Measurements from ENCODE around the gene LBHD1.

Gene LBHD1

GRCh38 chr11:62613291-62613778 is 58.7 kb downstream of the LBHD1 start:
- FAIRE-seq, result no peak
